SK-N-MC (cell line): Measurements from ENCODE around the gene SORBS2.

Experiments used
- DNase-seq: peaks from one replicate; pipeline ENCODE4 v3.0.0-alpha.2; 2011; ENCODE audit warnings: low read depth, low spot score
- H3K27ac ChIP-seq: fragments of 200-600 bp; sonication (generic); 2 replicates; pipeline ENCODE4 v1.5.1; 2016; ENCODE audit warnings: mixed run types
- H3K36me3 ChIP-seq: fragments of 200-600 bp; sonication (generic); 2 replicates; pipeline ENCODE4 v1.6.1; 2017; ENCODE audit warnings: antibody characterized with exemption, low read length, mixed read lengths; ENCODE audit not compliant: insufficient read depth
- H3K4me3 ChIP-seq: fragments of 200-600 bp; sonication (generic); 2 replicates; pipeline ENCODE4 v1.5.1; 2016
- H3K9ac ChIP-seq: fragments of 200-600 bp; sonication (generic); 2 replicates; pipeline ENCODE4 v1.8.0; 2017; ENCODE audit warnings: mixed run types, mixed read lengths; ENCODE audit not compliant: insufficient read length
- H3K9me3 ChIP-seq: fragments of 200-600 bp; sonication (generic); 2 replicates; pipeline ENCODE4 v1.6.1; 2017; ENCODE audit warnings: low read depth, mild to moderate bottlenecking, antibody characterized with exemption, low read length, moderate library complexity, mixed read lengths
- EZH2 ChIP-seq: fragments of 200-600 bp; sonication (generic); IDR thresholded peaks from one replicate; pipeline ENCODE4 v1.6.1; 2017; ENCODE audit warnings: antibody characterized with exemption
- FOXP2 ChIP-seq: optimal IDR thresholded peaks from 2 replicates; pipeline ENCODE3; 2011; ENCODE audit warnings: mild to moderate bottlenecking, moderate library complexity; ENCODE audit not compliant: insufficient read depth; ENCODE audit errors: extremely low read length, control extremely low read depth
- POLR2AphosphoS5 ChIP-seq: IDR thresholded peaks from 2 replicates; pipeline ENCODE4 v1.6.1; 2012; ENCODE audit warnings: mild to moderate bottlenecking, low read depth, low read length, borderline replicate concordance

SORBS2 gene

DNA sequence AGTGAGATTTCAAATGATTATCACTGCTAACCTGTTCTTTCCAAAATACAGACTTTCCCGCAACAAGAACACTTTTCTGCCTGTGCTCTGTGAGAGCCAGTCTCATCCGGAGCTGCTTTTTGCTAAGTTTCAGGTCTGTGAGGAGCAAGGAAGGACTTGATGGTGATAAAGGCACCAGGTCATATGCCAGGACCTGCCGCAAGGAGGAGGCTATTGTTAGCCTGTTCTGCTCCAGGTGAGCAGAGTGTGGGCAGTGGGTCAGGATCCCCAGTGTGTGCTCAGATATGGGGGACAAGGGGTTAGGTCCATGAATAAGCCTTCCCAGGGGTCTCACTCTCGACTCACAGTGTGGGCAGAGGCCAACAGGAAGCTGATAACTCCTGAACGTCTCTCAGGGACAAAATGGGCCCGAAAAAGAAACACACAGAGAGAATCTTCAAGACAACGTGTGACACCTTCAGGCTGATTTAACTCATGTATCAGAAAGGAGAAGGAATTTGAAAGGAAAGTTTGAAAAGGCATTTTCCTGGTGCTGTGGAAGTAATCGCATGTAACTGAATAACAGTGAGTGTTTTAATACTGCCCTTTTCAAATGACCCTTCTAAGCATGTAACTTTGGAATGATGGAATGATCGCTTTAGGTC lies 219.0 kb downstream of the SORBS2 start:
- H3K36me3 ChIP-seq: no peaks in the 10 kb centered on the region
- H3K4me3 ChIP-seq: no peak overlapping the region
- DNase-seq: no peak
- no peak overlapping the region for H3K27ac ChIP-seq
- TF ChIP-seq FOXP2: no peak
- TF ChIP-seq EZH2: no peak
- no peak for TF ChIP-seq POLR2AphosphoS5
- H3K9ac ChIP-seq: no peak overlapping the region
- no peaks in the 10 kb centered on the region for H3K9me3 ChIP-seq

GRCh38 chr4:185592438-185592837 lies 219.6 kb downstream of the SORBS2 start:
- no peak overlapping the region for H3K4me3 ChIP-seq

GRCh38 chr4:185591679-185592141 lies 220.3 kb downstream of the SORBS2 start:
- Histone ChIP-seq H3K36me3 (no peaks in the 10 kb centered on the region), H3K9ac (no peak overlapping the region), H3K27ac (no peak overlapping the region), H3K4me3 (no peak overlapping the region), H3K9me3 (no peaks in the 10 kb centered on the region)
- no peak for DNase-seq
- TF ChIP-seq EZH2 (no peak), POLR2AphosphoS5 (no peak), FOXP2 (no peak)

More at GRCh38 chr4:185592438-185592837, 219.6 kb downstream of the SORBS2 start:
- no peaks in the 10 kb centered on the region for H3K36me3 ChIP-seq
- TF ChIP-seq EZH2 (no peak), POLR2AphosphoS5 (no peak), FOXP2 (no peak)
- H3K9me3 ChIP-seq: no peaks in the 10 kb centered on the region
- no peak overlapping the region for H3K9ac ChIP-seq
- no peak for DNase-seq
- no peak overlapping the region for H3K27ac ChIP-seq

- TF ChIP-seq FOXP2 (no peak), POLR2AphosphoS5 (no peak), EZH2 (no peak)
- DNase-seq: no peak
- no peak overlapping the region for H3K27ac ChIP-seq
- H3K36me3 ChIP-seq: no peaks in the 10 kb centered on the region
- no peak overlapping the region for H3K9ac ChIP-seq
- no peak overlapping the region for H3K4me3 ChIP-seq
- no peaks in the 10 kb centered on the region for H3K9me3 ChIP-seq
Observed at GRCh38 chr4:185590982-185591381, 221.0 kb downstream of the SORBS2 start.

GRCh38 chr4:185589067-185589836 lies 222.7 kb downstream of the SORBS2 start:
- DNase-seq: no peak
- H3K4me3 ChIP-seq: no peak overlapping the region
- H3K9ac ChIP-seq: no peak overlapping the region
- no peak for TF ChIP-seq POLR2AphosphoS5
- TF ChIP-seq FOXP2: no peak
- TF ChIP-seq EZH2: no peak
- H3K36me3 ChIP-seq: no peaks in the 10 kb centered on the region
- no peak overlapping the region for H3K27ac ChIP-seq
- H3K9me3 ChIP-seq: no peaks in the 10 kb centered on the region

- H3K27ac ChIP-seq: no peak overlapping the region
- no peak overlapping the region for H3K4me3 ChIP-seq
- no peak for DNase-seq
- H3K9ac ChIP-seq: no peak overlapping the region
- H3K9me3 ChIP-seq: no peaks in the 10 kb centered on the region
- no peak for TF ChIP-seq EZH2
- TF ChIP-seq FOXP2: no peak
- no peak for TF ChIP-seq POLR2AphosphoS5
- no peaks in the 10 kb centered on the region for H3K36me3 ChIP-seq
Observed at GRCh38 chr4:185587427-185588161, 224.4 kb downstream of the SORBS2 start.

- TF ChIP-seq EZH2: no peak
- no peak for TF ChIP-seq POLR2AphosphoS5
- no peak for TF ChIP-seq FOXP2
- Histone ChIP-seq H3K9ac (no peak overlapping the region), H3K9me3 (no peaks in the 10 kb centered on the region), H3K4me3 (no peak overlapping the region), H3K36me3 (no peaks in the 10 kb centered on the region), H3K27ac (no peak overlapping the region)
- no peak for DNase-seq
Observed at GRCh38 chr4:185587030-185587426, 225.0 kb downstream of the SORBS2 start.

- Histone ChIP-seq H3K36me3 (no peaks in the 10 kb centered on the region), H3K4me3 (no peak overlapping the region), H3K9me3 (no peaks in the 10 kb centered on the region), H3K27ac (no peak overlapping the region), H3K9ac (no peak overlapping the region)
- TF ChIP-seq FOXP2: no peak
- TF ChIP-seq POLR2AphosphoS5: no peak
- TF ChIP-seq EZH2: no peak
- DNase-seq: no peak
Observed at GRCh38 chr4:185585211-185585610, 226.8 kb downstream of the SORBS2 start.
